ENCODE data around the gene NUP153.
"Not testable (repeated sequence)": the region's sequence is repeated elsewhere in the genome, so short reads cannot be mapped to it uniquely, and the experiment has no call there.

Gene NUP153

DNA sequence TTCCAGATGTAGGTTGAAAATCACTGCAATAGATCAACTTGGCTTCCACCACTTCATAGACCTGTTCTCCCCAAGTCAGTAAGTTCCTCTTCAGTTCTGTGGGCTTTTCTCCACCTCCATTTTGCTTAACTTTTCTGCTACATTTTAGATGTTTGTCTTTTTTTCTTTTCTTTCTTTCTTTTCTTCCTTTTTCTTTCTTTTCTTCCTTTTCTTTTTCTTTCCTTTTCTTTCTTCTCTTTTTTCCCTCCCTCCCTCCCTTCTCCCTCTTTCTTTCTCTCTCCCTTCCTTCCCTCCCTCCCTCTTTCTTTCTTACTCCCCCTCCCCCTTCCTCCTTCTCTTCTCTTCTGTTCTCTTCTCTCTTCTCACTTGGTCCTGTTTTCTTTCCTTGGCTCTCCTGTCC lies 113.5 kb downstream of the NUP153 start:
- ATAC-seq (replicated peaks): no peak
- Mint-ChIP-seq H3K27me3 (no peaks in the 10 kb centered on the region), H3K9me3 (no peaks in the 10 kb centered on the region), H3K27ac (no peak overlapping the region), H3K36me3 (no peaks in the 10 kb centered on the region), H3K4me1 (no peaks in the 10 kb centered on the region), H3K4me3 (no peak overlapping the region)
- no peak for DNase-seq

DNA sequence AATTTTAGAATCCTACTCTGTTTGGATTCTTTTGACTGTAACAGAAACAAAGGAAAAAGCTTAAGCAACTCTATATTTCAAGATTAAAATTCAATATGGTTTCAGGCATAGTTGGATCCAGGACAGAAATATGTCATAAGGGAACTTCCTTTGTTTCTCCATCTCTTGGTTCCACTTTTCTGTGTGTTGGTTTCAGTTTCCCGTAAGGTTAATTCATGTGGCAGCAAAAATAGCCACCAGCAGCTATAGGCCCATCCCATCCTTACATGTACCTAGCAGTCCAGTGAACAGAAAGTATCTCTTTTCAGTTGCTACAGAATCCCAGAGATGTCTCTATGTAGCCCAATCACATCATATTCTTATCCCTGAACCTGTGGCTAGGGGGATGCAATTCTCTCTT lies 115.4 kb downstream of the NUP153 start:
- H3K27me3 Mint-ChIP-seq: no peaks in the 10 kb centered on the region
- H3K4me1 Mint-ChIP-seq: no peaks in the 10 kb centered on the region
- no peaks in the 10 kb centered on the region for H3K36me3 Mint-ChIP-seq
- ATAC-seq (replicated peaks) (no peak), DNase-seq (no peak)
- H3K4me3 Mint-ChIP-seq: no peak overlapping the region
- no peak overlapping the region for H3K27ac Mint-ChIP-seq
- H3K9me3 Mint-ChIP-seq: no peaks in the 10 kb centered on the region

DNA sequence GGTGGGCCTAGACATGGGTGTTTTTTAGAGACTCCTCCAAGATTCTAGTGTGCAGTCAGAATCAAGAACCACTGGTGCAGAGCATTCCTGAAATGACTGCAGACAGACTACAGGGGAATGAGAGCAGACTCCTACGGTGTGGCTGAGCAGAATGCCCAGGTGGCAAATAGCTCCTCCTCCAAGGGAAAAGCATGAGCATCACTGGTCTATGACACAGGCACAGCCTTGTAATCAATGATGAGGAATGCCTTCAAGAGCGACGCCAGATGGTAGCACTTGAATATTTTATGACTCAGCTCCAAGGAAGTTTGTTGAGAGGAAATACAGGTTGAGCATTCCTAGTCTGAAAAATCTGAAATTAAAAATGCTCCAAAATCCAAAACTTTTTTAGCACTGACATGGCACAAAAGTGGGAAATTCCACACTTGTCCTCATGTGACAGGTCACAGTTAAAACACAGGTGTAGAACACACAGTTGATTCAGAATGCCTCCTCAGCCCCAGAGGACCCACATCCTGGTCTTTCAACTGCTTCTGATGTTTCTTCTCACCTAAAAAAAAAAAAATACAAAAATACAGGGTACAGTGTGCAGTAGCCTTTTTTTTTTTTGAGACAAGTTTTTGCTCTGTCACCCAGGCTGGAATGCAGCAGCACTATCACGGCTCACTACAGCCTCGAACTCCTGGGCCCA lies 117.2 kb downstream of the NUP153 start:
- Mint-ChIP-seq H3K27ac (no peak overlapping the region), H3K36me3 (no peaks in the 10 kb centered on the region), H3K27me3 (no peaks in the 10 kb centered on the region), H3K4me1 (no peaks in the 10 kb centered on the region), H3K4me3 (no peak overlapping the region), H3K9me3 (no peaks in the 10 kb centered on the region)
- ATAC-seq (replicated peaks) (peak; percentile 54 to 86), DNase-seq (no peak)

DNA sequence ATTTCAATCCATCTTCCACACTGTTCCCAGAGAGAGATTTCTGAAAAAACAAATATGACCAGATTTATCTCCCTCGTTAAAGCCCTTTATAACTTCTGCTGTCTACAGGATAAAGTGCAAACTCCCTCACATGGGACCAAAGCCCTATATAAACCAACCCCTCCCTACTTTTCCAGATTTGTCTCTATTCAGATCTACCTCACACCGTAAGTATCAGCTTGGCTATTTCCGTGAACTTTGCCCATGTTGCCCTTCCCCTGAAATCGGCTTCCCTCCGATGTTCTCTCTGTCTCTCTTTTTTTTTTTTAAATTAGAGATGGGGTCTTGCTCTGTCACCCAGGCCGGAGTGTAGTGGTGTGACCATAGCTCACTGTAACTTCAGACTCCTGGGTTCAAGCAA lies 118.7 kb downstream of the NUP153 start:
- H3K27ac Mint-ChIP-seq: no peak overlapping the region
- no peaks in the 10 kb centered on the region for H3K36me3 Mint-ChIP-seq
- no peaks in the 10 kb centered on the region for H3K27me3 Mint-ChIP-seq
- H3K9me3 Mint-ChIP-seq: no peaks in the 10 kb centered on the region
- peaks cover 4 to 6% of the 10 kb centered on the region in 2 donors for H3K4me1 Mint-ChIP-seq
- no peak for DNase-seq
- H3K4me3 Mint-ChIP-seq: no peak overlapping the region
- ATAC-seq (replicated peaks): no peak

DNA sequence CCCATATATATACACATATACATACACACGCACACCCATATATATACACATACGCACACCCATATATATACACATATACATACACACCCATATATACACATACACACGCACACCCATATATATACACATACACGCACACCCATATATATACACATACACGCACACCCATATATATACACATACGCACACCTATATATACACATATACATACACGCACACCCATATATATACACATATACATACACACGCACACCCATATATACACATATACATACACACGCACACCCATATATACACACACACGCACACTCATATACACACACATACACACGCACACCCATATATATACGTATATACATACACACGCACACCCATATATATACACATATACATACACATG lies 120.1 kb downstream of the NUP153 start:
- not testable (repeated sequence) for ATAC-seq (replicated peaks); DNase-seq; H3K27ac Mint-ChIP-seq; H3K27me3 Mint-ChIP-seq; H3K4me3 Mint-ChIP-seq; H3K4me1 Mint-ChIP-seq; H3K9me3 Mint-ChIP-seq; H3K36me3 Mint-ChIP-seq

DNA sequence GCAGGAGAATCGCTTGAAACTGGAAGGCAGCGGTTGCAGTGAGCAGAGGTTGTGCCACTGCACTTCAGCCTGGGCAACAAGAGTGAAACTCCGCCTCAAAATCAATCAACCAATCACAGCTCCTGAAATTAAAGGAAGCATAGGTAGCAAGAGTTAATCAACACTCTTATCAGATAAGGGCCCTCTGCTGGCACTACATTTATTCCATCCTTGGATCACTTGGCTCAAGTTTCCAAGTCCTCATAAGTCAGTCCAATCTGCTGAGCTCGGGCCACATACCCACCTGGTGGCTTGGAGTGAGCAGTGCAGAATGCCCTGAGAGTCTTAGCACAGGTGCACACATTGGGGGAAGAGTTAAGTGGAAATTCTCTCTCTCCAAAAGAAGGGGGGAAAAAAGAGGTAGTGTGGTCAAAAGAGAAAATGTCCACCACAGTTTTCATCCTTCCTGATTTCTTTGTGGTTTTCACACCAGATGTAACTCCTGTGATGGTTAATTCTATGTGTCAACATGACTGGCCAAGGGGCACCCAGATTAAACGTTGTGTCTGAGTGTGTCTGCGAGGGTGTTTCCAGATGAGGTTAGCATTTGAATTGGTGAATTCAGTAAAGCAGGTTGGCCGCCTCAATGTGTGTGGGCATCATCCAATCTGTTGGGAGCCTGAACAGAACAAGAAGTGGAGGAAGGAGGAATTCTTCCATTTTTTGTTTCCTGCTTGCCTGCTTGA lies 120.8 kb downstream of the NUP153 start:
- ATAC-seq (replicated peaks) (peak; percentile 45 to 52), DNase-seq (no peak)
- no peak overlapping the region for H3K4me3 Mint-ChIP-seq
- H3K27ac Mint-ChIP-seq: no peak overlapping the region
- H3K27me3 Mint-ChIP-seq: peaks cover 4 to 10% of the 10 kb centered on the region in 2 donors
- H3K4me1 Mint-ChIP-seq: peaks cover 4 to 8% of the 10 kb centered on the region in 2 donors
- no peaks in the 10 kb centered on the region for H3K9me3 Mint-ChIP-seq
- H3K36me3 Mint-ChIP-seq: no peaks in the 10 kb centered on the region

DNA sequence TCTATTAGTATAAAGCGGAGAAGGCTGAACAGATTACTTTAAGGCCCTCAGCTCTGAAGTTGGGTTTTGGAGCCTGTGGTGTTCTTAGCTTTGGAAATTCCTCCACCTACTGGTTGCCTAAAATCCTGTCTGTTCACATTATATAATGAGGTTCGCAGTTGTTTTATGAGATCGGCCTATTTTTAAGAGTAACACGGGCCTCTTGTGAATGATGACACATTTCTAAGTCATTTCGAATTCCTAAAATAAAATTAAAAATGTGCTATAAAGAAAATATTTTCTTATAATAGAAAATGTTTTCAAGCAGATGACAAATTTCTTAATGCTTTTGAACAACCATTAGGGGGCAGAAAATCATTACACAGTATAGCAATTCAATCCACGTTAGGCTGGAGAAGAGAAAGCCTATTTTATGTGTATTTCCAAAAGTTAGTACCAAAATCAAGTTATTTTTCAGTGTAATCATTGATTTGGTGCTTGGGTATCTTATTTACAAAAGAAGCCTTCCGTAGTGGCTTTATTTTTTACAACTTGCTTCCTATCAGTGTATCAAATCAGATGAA lies 122.4 kb downstream of the NUP153 start:
- no peak overlapping the region for H3K4me3 Mint-ChIP-seq
- H3K27ac Mint-ChIP-seq: peak overlapping the region; percentile 44
- DNase-seq: no peak

DNA sequence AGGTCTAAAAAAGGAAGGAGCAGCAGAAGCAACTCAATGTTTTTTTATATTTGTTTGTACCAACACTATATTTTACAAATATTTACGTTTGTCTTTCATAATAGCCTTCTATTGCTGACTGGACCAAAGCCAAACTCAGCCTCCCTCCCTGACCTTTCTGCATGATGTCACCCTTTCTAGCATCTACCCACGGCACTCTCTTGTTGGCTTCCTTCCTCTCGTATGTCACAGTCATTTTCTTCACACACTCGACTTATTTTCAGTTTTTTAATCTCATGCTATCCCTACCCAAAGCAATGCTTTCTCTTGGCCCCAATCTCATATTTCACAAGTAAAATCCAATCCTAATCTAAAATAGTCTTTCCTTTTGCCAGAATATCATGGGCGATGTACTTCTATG lies 122.9 kb downstream of the NUP153 start:
- DNase-seq (no peak), ATAC-seq (replicated peaks) (no peak)
- H3K27me3 Mint-ChIP-seq: peaks cover 9 to 19% of the 10 kb centered on the region in 2 donors
- H3K4me1 Mint-ChIP-seq: peaks cover 5 to 16% of the 10 kb centered on the region in 2 donors
- H3K36me3 Mint-ChIP-seq: no peaks in the 10 kb centered on the region
- no peaks in the 10 kb centered on the region for H3K9me3 Mint-ChIP-seq
- H3K27ac Mint-ChIP-seq: peak overlapping the region; percentile 44
- H3K4me3 Mint-ChIP-seq: no peak overlapping the region

More for the DNA sequence above, 122.4 kb downstream of the NUP153 start:
- ATAC-seq (replicated peaks): peak; percentile 61 to 71
- Mint-ChIP-seq H3K9me3 (no peaks in the 10 kb centered on the region), H3K36me3 (no peaks in the 10 kb centered on the region), H3K27me3 (peaks cover 6 to 19% of the 10 kb centered on the region in 2 donors), H3K4me1 (peaks cover 5 to 16% of the 10 kb centered on the region in 2 donors)

DNA sequence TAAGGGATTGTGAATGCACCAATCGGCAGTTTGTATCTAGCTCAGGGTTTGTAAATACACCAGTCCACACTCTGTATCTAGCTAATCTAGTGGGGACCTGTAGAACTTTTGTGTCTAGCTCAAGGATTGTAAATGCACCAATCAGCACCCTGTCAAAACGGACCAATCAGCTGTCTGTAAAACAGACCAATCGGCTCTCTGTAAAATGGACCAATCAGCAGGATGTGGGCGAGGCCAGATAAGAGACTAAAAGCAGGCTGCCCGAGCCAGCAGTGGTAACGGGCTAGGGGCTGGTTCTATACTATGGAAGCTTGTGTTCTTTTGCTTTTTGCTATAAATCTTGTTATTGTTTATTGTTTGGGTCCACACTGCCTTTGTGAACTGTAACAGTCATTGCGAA lies 125.4 kb downstream of the NUP153 start:
- peaks cover 19 to 24% of the 10 kb centered on the region in 2 donors for H3K27me3 Mint-ChIP-seq
- DNase-seq; H3K36me3 Mint-ChIP-seq; H3K27ac Mint-ChIP-seq; ATAC-seq (replicated peaks): not testable (repeated sequence)
- H3K4me3 Mint-ChIP-seq: peak overlapping the region in 1 of 2 donors; percentile 84
- peaks cover 5 to 16% of the 10 kb centered on the region in 2 donors for H3K4me1 Mint-ChIP-seq
- peaks cover 9 to 11% of the 10 kb centered on the region in 2 donors for H3K9me3 Mint-ChIP-seq

DNA sequence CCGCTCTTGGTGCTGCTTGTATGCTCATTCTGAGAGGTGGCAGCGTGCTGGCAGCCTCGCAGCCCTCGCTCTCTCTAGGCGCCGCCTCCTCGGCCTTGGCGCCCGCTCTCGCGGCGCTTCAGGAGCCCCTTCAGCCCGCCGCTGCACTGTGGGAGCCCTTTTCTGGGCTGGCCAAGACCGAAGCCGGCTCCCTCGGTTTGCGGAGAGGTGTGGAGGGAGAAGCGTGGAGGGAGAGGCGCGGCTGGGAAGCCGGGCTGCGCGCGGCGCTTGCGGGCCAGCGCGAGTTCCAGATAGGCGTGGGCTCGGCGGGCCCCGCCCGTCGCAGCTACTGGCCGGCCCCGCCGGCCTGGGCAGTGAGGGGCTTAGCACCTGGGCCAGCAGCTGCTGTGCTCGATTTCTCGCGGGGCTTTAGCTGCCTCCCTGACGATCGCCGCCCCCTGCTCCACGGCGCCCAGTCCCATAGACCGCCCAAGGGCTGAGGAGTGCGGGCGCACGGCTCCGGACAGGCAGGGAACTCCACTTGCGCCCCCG lies 126.1 kb downstream of the NUP153 start:
- H3K9me3 Mint-ChIP-seq: peaks cover 9 to 11% of the 10 kb centered on the region in 2 donors
- ATAC-seq (replicated peaks): peak; percentile 80 to 86
- peaks cover 19 to 24% of the 10 kb centered on the region in 2 donors for H3K27me3 Mint-ChIP-seq
- peak; percentile 18 for DNase-seq
- H3K36me3 Mint-ChIP-seq: peaks cover 0 to 3% of the 10 kb centered on the region in 2 donors
- H3K4me1 Mint-ChIP-seq: peaks cover 5 to 16% of the 10 kb centered on the region in 2 donors
- H3K27ac Mint-ChIP-seq: peak overlapping the region; percentile 33
- peak overlapping the region; percentile 80 to 84 for H3K4me3 Mint-ChIP-seq

DNA sequence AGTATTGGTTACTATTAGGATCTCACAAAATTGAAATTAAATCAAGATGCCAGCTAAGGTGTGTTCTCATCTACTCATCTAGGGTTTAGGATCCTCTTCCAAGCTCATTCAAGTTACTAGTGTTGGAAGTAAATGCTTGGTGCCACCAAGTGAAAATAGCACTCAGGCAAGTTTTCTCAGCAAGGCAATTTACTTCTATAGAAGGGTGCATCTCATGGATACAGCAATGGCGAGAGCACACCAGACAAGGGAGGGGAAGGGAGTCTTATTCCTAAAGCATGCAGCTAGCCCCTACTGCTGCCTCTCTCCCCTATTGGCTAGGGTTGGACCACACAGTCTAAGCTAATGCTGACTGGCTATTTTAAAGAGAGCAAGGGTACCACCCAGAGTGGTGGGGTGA lies 129.7 kb downstream of the NUP153 start:
- ATAC-seq (replicated peaks): no peak
- no peak for DNase-seq
- peaks cover 9 to 11% of the 10 kb centered on the region in 2 donors for H3K9me3 Mint-ChIP-seq
- no peak overlapping the region for H3K27ac Mint-ChIP-seq
- peaks cover 0 to 3% of the 10 kb centered on the region in 2 donors for H3K36me3 Mint-ChIP-seq
- peaks cover 27 to 32% of the 10 kb centered on the region in 2 donors for H3K27me3 Mint-ChIP-seq
- no peak overlapping the region for H3K4me3 Mint-ChIP-seq
- peaks cover 2 to 10% of the 10 kb centered on the region in 2 donors for H3K4me1 Mint-ChIP-seq

DNA sequence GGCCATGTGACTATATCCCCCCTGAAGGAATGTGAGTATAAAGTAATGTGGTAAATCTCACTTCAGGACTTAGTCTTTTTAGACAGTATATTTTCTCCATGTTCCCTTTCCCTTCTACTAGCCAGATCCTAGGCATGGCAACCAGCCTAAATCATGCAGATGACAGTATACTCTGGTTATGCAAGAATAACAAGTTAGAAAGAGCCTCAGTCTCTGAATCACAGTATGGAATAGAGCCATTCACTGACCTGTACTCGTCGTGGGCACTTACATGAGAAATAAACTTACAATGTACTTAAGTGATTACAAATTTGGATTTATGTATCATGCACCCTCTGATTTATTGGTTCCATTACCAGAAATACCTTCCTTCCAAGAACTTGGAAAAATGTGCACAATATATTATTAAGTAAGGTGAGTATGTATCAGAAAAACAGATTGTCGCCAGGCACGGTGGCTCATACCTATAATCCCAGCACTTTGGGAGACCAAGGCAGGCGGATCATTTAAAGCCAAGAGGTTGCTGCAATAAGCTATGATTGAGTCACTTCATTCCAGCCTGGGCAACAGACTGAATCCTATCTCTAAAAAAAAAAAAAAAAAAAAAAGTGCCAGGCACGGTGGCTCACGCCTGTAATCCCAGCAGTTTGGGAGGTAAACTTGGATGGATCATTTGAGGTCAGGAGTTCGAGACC lies 131.7 kb downstream of the NUP153 start:
- Mint-ChIP-seq H3K27ac (no peak overlapping the region), H3K4me1 (no peaks in the 10 kb centered on the region), H3K4me3 (no peak overlapping the region), H3K36me3 (peaks cover 0 to 3% of the 10 kb centered on the region in 2 donors), H3K9me3 (peaks cover 9 to 11% of the 10 kb centered on the region in 2 donors), H3K27me3 (peaks cover 13 to 32% of the 10 kb centered on the region in 2 donors)
- no peak for ATAC-seq (replicated peaks)
- no peak for DNase-seq

DNA sequence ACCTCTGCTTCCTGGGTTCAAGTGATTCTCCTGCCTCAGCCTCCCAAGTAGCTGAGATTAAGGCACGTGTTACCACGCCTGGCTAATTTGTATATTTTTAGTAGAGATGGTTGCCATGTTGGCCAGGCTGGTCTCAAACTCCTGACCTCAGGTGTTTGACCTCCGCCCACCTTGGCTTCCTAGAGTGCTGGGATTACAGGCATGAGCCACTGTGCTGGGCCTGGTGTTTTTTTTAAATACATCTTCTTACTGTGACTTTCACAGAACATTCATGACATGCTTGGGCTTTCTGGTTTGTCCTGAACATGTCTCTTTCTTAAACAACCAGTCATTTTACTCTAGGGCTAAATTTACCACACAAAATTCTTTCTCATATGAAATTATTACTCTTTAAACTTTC lies 141.3 kb downstream of the NUP153 start:
- H3K36me3 Mint-ChIP-seq: peaks cover 0 to 4% of the 10 kb centered on the region in 2 donors
- ATAC-seq (replicated peaks) (no peak), DNase-seq (no peak)
- no peaks in the 10 kb centered on the region for H3K4me1 Mint-ChIP-seq
- no peak overlapping the region for H3K27ac Mint-ChIP-seq
- H3K27me3 Mint-ChIP-seq: peaks cover 4 to 13% of the 10 kb centered on the region in 2 donors
- no peak overlapping the region for H3K4me3 Mint-ChIP-seq
- H3K9me3 Mint-ChIP-seq: peaks cover 10 to 14% of the 10 kb centered on the region in 2 donors
